ENCODE data around the gene SMPDL3A.
A peak's percentile ranks its signal among the peaks of the same experiment; 100 is the strongest.
"Not testable (repeated sequence)": the region's sequence is repeated elsewhere in the genome, so short reads cannot be mapped to it uniquely, and the experiment has no call there.

The SMPDL3A gene, protein sequence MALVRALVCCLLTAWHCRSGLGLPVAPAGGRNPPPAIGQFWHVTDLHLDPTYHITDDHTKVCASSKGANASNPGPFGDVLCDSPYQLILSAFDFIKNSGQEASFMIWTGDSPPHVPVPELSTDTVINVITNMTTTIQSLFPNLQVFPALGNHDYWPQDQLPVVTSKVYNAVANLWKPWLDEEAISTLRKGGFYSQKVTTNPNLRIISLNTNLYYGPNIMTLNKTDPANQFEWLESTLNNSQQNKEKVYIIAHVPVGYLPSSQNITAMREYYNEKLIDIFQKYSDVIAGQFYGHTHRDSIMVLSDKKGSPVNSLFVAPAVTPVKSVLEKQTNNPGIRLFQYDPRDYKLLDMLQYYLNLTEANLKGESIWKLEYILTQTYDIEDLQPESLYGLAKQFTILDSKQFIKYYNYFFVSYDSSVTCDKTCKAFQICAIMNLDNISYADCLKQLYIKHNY

DNA sequence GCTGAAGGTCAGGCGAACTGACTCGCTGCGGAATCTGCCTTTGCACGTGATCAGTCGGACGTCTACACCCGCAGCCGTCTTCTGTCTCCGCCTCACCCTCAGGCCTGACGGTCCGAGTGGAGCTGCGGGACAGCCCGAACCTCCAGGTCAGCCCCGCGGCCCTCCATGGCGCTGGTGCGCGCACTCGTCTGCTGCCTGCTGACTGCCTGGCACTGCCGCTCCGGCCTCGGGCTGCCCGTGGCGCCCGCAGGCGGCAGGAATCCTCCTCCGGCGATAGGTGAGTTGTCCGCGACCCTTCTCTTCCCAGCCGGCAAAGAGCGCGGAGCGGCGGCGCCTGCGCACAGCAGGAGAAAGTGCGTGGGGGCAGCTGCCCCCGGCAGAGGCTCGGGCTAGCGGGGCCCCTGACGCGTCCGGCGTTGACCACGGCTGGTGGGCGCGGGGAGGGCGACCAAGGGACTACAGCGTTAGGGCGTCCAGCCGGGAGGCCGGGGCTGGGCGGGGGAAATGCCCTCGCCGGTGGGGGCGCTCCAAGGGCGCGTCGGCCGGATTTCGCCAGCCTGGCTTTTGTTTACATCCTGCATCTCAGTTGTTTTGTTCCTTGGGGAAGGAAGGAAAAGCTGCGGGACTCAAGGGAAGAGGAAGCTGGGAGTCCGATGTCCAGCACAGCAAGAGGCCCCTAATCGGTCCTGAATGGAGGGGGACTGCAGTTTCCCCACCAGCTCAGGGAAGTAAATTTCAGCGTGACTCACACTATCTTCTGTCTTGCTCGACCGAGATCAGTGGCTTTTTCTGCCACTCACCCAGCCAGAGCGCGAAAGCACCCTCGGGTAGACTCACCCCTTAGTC, at the start of gene SMPDL3A:
TSS of gene SMPDL3A (plus strand) at position 77 of the 846 bp plus-strand sequence. CDS start at position 166, 89 bp downstream.
- TF ChIP-seq L3MBTL2 (conservative IDR thresholded peaks at IDR 0.05) = peak; percentile 84
- TF ChIP-seq HDGF (IDR thresholded peaks at IDR 0.05; ENCODE audit: borderline replicate concordance) = no peak
- no peak for TF ChIP-seq ELF4 (IDR thresholded peaks at IDR 0.05)
- no peak for TF ChIP-seq ZNF384 (IDR thresholded peaks at IDR 0.05)
- peak; percentile 71; the same call in 1 of the 2 replicates for TF ChIP-seq FOXM1 (IDR thresholded peaks at IDR 0.05; ENCODE audit: borderline replicate concordance)
- TF ChIP-seq SP1 (IDR thresholded peaks at IDR 0.05) = no peak
- TF ChIP-seq TARDBP (IDR thresholded peaks at IDR 0.05) = no peak
- no peak for TF ChIP-seq SUZ12 (IDR thresholded peaks at IDR 0.05)
- TF ChIP-seq CTBP1 (IDR thresholded peaks at IDR 0.05; ENCODE audit: borderline replicate concordance) = no peak; the same call in 1 of the 2 replicates
- ChIA-PET POLR2A (interaction anchor here (0.8 to 1.9 kb wide), 17 partner anchors 8 to 62 kb away, joined by 3 to 16 read pairs (median 4); partner anchors contain the start of gene FABP7), CTCF (interaction anchor here (0.6 to 2.1 kb wide), 9 partner anchors 9 to 957 kb away, joined by 3 to 11 read pairs (median 3); no protein-coding TSS in a partner anchor)
- DNase-seq (ENCODE audit: extremely low spot score) = peak; percentile 73

DNA sequence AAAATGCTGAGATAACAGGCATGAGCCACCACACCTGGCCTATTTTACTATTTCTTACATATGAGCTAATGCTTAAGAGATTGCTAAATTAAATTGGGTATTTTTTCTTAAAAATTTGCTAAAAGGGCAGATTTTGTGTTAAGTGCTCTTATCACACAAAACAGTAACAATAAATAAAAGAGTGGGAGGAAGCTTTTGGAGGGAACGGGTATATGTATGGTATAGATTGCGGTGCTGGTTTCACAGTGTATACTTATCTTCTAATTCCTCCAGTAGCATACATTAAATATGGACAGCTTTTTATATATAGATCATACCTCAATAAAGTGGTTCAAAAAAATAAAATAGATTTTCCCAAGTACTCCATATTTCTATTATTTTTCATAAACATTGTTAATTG, 49.0 kb upstream of the SMPDL3A start:
- CTCF ChIA-PET = interaction anchor here (1.6 kb wide), 1 partner anchor 99 kb away, joined by 6 read pairs; no protein-coding TSS in a partner anchor
- TF ChIP-seq FOXA1 (IDR thresholded peaks at IDR 0.05) (no peak), NFRKB (IDR thresholded peaks at IDR 0.05) (no peak), FOXK2 (IDR thresholded peaks at IDR 0.05) (no peak), ZNF384 (IDR thresholded peaks at IDR 0.05) (no peak), L3MBTL2 (conservative IDR thresholded peaks at IDR 0.05) (no peak)
- POLR2A ChIA-PET = interaction anchor here (1.7 kb wide), 1 partner anchor 49 kb away, joined by 7 read pairs; the partner anchor contains the start of gene SMPDL3A
- no peak for DNase-seq (ENCODE audit: extremely low spot score)

DNA sequence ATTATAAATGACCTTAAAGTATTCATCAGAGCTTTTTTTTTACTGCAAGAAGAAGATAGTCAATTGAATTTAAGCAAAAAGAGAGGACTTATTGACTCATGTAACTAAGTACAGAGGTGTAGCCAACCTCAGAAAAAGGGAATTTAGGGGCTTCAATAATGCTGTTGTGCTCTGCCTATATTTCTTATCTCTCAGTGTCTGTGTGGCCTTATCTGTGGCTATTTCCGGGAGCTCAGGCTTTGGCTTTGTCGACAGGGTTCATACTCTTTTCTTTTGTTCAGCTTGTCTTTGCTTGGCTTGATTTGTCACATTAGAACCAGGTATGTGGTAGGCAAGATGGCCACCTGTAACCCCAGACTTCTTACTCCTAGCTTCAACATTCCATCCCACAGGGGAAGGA, 48.1 kb upstream of the SMPDL3A start:
- no peak for DNase-seq (ENCODE audit: extremely low spot score)
- no peak for TF ChIP-seq FOXK2 (IDR thresholded peaks at IDR 0.05)
- no peak for TF ChIP-seq LEF1 (IDR thresholded peaks at IDR 0.05; ENCODE audit: borderline replicate concordance)
- TF ChIP-seq HDGF (IDR thresholded peaks at IDR 0.05; ENCODE audit: borderline replicate concordance) = no peak
- no peak for TF ChIP-seq CTBP1 (IDR thresholded peaks at IDR 0.05; ENCODE audit: borderline replicate concordance)
- no peak for TF ChIP-seq L3MBTL2 (conservative IDR thresholded peaks at IDR 0.05)
- TF ChIP-seq SP1 (IDR thresholded peaks at IDR 0.05) = no peak
- TF ChIP-seq FOXM1 (IDR thresholded peaks at IDR 0.05; ENCODE audit: borderline replicate concordance) = no peak
- no peak for TF ChIP-seq BHLHE40 (IDR thresholded peaks at IDR 0.05; ENCODE audit: borderline replicate concordance)
- TF ChIP-seq SUZ12 (IDR thresholded peaks at IDR 0.05) = no peak
- TF ChIP-seq TARDBP (IDR thresholded peaks at IDR 0.05) = no peak
- TF ChIP-seq, protein P1, sequence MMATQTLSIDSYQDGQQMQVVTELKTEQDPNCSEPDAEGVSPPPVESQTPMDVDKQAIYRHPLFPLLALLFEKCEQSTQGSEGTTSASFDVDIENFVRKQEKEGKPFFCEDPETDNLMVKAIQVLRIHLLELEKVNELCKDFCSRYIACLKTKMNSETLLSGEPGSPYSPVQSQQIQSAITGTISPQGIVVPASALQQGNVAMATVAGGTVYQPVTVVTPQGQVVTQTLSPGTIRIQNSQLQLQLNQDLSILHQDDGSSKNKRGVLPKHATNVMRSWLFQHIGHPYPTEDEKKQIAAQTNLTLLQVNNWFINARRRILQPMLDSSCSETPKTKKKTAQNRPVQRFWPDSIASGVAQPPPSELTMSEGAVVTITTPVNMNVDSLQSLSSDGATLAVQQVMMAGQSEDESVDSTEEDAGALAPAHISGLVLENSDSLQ (IDR thresholded peaks at IDR 0.05) = no peak
- no peak for TF ChIP-seq ARNT (IDR thresholded peaks at IDR 0.05)
- no peak for TF ChIP-seq FOXA1 (IDR thresholded peaks at IDR 0.05)
- no peak for TF ChIP-seq ZNF384 (IDR thresholded peaks at IDR 0.05)
- TF ChIP-seq NFRKB (IDR thresholded peaks at IDR 0.05) = no peak
- no peak for TF ChIP-seq ELF4 (IDR thresholded peaks at IDR 0.05)
- ChIA-PET POLR2A (interaction anchor here (1.7 kb wide), 1 partner anchor 48 kb away, joined by 7 read pairs; the partner anchor contains the start of gene SMPDL3A), CTCF (interaction anchor here (1.6 kb wide), 1 partner anchor 98 kb away, joined by 6 read pairs; no protein-coding TSS in a partner anchor)

DNA sequence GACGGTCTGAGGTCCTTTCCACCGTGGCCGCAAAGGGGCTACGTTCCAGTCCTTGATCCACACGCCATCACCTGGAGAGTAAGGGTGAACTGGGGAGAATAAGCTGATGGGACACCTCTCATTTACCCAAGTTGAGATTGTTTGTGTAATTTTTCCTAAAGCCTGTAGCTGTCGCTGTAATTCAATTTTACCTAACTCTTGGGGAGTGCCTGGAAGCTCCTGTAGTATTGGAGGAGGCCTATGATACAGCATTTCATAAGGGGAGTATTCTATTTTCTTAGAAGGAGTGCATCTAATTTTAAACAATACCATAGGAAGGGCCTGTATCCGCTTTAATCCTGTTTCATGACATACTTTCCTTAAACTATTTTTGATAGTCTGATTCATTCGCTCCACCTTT, 44.8 kb upstream of the SMPDL3A start:
- ChIA-PET CTCF (interaction anchor here (0.8 to 2.0 kb wide), 5 partner anchors 36 to 578 kb away, joined by 3 to 28 read pairs (median 3); partner anchors contain the start of genes FABP7 and SMPDL3A), POLR2A (interaction anchor here (0.9 kb wide), 2 partner anchors 45 to 95 kb away, joined by 3 to 5 read pairs; partner anchors contain the start of gene SMPDL3A)
- not testable (repeated sequence) for DNase-seq (ENCODE audit: extremely low spot score)

DNA sequence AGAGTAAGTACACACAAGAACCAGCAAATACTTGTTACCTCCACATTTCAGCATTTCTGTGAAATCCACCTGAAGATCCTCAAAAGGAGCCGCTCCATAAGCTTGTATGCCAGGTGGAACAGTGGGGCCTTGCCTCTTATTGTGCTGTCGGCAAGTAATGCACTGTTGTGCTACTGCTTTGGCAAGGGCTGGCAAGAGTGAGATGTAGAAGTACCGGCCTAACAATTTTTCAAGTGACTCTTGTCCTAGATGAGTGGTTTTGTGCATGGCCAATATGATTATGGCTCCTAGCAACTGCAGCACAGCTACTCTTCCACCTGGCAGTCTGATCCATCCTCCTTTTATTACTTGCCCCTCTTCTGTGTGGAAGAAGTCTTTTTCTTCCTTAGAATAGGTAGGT, 44.2 kb upstream of the SMPDL3A start:
- CTCF ChIA-PET = interaction anchor here (0.8 to 2.0 kb wide), 6 partner anchors 8 to 253 kb away, joined by 3 to 28 read pairs (median 3); partner anchors contain the start of genes FABP7 and SMPDL3A
- POLR2A ChIA-PET; DNase-seq (ENCODE audit: extremely low spot score): not testable (repeated sequence)

DNA sequence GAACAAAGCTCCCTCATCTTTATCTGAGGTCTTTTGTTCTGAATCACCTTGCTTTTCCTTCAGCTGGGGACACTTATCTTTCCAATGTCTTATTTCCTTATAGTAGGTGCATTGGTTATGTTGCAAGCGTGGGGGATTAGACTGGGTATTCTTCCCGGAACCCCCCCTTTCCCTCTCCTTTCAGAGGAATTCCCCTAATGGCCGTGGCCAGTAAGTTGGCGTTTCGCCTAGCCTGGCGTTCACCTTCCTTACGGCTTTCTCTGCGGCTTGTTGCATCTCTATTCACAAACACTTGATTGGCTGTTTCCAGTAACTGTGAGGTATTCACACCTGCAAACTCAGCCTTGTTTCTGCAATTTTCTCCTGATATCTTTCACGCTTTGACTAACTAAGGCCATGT, 42.4 kb upstream of the SMPDL3A start:
- DNase-seq (ENCODE audit: extremely low spot score) = no peak
- POLR2A ChIA-PET = no interaction called here
- no peak for TF ChIP-seq SP1 (IDR thresholded peaks at IDR 0.05)
- no peak for TF ChIP-seq ZNF384 (IDR thresholded peaks at IDR 0.05)
- TF ChIP-seq FOXA1 (IDR thresholded peaks at IDR 0.05) = no peak
- no peak for TF ChIP-seq NFRKB (IDR thresholded peaks at IDR 0.05)
- TF ChIP-seq LEF1 (IDR thresholded peaks at IDR 0.05; ENCODE audit: borderline replicate concordance) = no peak
- TF ChIP-seq FOXK2 (IDR thresholded peaks at IDR 0.05) = no peak
- TF ChIP-seq HDGF (IDR thresholded peaks at IDR 0.05; ENCODE audit: borderline replicate concordance) = no peak
- TF ChIP-seq L3MBTL2 (conservative IDR thresholded peaks at IDR 0.05) = no peak
- TF ChIP-seq TARDBP (IDR thresholded peaks at IDR 0.05) = no peak
- no peak for TF ChIP-seq BHLHE40 (IDR thresholded peaks at IDR 0.05; ENCODE audit: borderline replicate concordance)
- no peak for TF ChIP-seq SUZ12 (IDR thresholded peaks at IDR 0.05)
- TF ChIP-seq, protein P1 (IDR thresholded peaks at IDR 0.05) = no peak
- no peak for TF ChIP-seq ARNT (IDR thresholded peaks at IDR 0.05)
- no peak for TF ChIP-seq ELF4 (IDR thresholded peaks at IDR 0.05)
- TF ChIP-seq FOXM1 (IDR thresholded peaks at IDR 0.05; ENCODE audit: borderline replicate concordance) = no peak
- no peak for TF ChIP-seq CTBP1 (IDR thresholded peaks at IDR 0.05; ENCODE audit: borderline replicate concordance)
- CTCF ChIA-PET = no interaction called here

Data from HEK293T (cell line).